GM19452 (cell line): Measurements from ENCODE around the gene THEMIS.
"Not testable (repeated sequence)": the region's sequence is repeated elsewhere in the genome, so short reads cannot be mapped to it uniquely, and the experiment has no call there.

Experiments
- ATAC-seq: cut with Tn5 transposase; IDR thresholded peaks from one replicate; pipeline ENCODE4 v1.9.1; 2021; ENCODE audit not compliant: unreplicated experiment

Gene THEMIS

DNA sequence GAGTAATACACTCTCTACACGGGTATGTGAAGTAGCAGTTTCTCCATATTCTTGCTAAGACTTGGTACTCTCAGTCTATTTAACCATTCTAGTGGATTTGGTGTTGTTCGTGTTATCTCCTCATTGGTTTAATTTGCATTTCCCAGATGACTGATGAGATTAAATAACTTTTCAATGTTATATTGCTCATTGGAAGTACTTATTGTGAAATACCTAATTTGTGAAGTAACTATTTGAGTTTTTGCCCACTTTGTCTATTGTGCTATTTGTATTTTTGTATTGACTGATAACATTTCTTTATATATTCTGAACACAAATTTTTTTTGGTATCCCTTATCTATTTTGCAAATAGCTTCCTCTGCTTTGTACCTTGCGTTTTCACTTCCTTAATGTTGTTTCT, 167.9 kb downstream of the THEMIS start:
- no peak for ATAC-seq

DNA sequence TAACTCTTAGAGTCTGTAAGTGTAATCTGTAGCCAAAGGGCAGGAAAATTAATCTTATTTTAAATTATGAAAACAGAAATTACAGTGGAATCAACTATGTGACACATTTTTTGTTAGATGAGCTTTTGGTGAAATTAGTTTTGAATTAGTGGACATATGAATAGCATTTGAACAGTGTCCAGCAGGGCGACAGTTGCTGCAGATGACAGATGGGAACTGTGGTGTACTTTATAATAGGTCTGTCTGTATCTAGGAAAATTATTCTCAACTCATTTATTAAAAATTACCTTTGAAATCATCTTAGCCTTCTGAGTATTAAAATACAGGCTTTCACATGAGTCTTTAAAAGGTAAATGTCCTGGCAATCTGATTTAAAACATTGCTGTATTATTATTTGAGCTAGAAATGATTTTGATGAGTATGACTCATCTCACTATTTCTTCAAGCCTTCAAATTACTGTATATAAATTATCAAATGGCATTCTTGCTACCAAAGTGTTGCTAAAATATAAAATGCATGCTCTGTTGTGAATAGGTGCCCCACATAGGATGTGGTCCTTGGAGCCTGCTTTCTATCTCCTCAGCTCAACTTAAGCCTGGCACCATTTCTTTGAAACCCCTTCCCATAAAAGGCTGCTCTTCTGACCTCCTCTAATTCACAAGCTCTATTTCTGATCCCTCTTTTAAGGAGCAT, 173.5 kb downstream of the THEMIS start:
- no peak for ATAC-seq

DNA sequence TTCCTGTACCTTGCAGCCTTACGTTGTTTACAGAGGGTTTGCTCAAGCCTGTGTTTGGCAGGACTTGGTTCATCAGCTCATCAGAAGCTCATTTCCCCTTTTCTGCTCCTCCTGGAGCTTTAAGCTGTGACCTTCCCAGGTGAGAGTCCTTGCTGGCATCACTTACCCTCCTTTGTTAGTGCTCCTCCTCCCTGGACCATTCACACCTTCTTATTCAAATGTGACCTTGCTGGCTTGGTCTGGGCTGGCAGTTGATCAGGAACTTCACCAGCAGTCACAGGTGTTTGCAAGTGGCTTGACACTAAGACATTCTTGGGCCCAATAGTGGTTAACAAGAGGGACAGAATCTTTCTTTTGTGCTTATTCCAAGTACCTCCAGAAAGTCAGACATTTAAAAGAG, 175.0 kb downstream of the THEMIS start:
- no peak for ATAC-seq

DNA sequence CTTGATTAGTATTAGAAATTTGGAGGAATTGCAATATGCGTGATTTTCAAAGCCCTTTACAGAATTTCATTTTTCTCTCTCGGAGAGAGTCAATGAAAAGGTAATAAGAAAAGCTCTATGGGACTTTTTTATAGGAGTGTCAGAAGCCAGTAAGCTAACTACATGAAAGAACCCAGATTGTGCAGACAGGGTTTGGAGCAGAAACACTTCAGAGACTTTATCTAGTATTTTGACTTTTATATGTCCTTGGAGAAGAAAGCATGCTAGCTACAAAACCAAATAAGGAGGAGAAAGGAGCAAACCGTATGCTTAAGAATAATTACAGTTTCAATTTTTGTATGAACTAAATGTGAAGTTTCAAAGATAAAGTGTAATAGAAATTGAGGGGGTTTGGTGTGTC, 182.2 kb downstream of the THEMIS start:
- ATAC-seq = no peak

DNA sequence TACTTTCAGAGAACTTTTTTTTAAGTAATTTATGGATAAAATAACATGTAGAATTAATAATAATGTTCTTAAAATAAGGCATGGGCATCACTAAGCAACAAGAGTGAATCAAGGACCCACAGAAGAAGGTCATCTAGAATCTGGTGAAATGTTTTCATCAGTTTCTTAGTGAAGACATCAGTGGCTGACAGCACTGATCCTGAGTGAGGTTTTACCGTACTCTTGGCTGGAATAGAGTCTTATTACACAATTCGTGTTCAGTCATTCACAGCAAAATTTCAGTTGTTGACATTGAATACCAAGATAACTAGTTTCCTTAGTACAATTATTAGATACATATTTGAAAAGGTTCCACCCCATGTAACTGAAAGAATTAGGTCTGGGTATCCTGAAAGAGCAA, 183.5 kb downstream of the THEMIS start:
- ATAC-seq = no peak

DNA sequence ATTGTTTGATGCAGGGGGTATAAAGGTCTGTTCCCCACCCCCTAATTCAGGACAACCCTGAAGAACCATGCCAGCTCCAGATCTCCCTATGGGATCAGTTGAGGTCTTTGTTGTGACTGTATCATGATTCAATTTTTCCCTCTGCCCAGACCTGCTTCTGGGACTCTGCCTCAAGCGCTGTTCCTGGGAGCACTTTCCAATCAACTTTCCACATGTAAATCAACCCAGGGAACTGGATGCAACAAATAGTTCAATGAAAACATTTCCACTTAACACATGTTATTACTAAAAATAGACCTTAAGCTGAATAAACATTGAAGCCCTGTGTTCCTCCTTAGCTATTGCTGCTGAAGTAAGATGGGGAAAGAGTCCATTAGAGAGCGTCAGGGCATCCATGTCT, 184.4 kb downstream of the THEMIS start:
- ATAC-seq = no peak

DNA sequence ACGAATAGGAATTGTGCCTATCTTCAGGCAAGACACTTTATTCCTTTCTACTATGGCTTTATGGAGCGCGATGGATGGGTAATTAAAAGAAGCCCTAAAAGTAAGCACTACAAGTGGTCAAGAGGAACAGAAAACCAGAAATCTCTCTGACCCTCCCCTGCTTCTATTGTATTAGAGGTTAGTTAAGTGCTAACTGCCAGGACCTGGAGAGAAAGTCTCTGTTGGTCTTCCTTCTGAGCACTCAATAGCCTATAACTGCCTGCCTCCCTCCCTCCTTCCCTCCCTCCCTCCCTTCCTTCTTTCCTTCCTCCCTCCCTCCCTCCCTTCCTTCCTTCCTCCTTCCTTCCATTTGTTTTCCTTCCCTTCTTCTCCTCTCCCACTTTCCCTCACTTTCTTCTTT, 190.2 kb downstream of the THEMIS start:
- ATAC-seq = no peak

DNA sequence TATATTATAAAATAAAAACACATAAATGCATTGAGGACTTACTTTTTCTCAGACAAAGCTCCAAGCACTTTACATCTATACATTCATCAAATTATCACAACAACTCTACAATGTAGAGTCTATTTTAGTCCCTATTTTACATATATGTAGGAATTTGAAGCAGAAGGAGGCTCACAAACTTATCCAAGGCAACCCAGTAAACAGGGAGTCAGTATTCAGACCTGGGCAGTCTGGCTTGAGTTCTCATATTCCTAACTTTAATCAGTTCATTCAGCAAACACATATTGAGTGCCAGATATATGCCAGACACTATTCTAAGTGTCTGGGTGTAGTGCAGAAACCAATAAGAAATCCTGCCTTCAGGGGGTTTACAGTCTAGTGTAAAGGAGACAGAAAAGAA, 194.6 kb downstream of the THEMIS start:
- ATAC-seq = no peak

DNA sequence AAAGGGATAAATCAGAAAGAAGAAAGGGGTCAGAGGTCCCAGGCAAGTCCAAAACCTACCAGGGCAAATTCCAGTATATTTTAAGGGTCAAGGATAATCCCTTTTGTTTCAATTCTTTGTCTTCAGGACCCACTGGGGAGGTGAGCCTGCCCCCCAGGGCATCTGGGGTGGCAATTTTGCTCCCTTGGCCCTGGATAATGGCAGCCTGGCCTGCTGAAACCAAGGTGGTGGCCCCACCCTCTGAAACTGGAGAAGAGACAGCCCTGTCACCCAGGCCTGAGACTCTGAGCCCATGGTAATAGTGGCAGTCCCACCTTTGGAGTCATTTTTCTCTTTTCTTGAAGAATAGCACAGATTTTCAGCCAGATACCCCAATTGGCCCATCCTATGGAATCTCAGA, 205.8 kb downstream of the THEMIS start:
- no peak for ATAC-seq

DNA sequence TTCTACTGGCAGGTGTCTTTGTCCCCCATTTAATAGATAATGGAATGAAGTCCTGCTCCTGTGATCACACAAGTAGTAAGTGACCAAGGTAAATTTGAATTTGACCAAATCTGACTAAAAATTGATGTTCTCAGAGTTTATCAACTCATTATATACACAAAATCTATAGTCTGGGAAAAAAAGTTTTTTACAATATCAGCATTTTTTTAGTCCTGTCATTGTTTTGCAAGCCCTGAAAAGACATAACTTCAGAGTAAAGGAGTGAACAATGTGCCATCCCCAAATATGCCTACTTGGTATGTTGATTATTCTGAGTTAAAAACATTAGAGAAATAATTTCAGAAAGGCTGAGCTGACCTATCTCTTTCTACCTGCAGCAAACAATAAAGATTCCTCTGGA, 209.7 kb downstream of the THEMIS start:
- ATAC-seq = no peak

DNA sequence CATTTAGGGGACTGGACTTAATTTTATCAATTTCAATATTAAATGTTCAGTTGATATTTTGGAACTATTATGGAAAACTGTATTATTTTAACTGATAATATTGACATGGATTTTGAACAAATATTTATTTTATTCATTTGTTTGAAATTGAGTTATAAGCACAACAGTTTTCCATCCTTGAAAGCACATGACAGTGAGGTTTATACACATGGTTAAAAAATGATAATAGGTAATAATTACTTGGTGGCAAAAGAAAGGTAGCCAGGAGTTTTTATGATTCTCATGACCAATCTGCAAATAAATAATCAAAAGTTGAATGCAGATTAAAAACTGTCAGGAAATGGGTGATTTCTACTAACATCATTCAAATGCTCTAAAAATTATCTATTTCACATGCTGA, 210.3 kb downstream of the THEMIS start:
- no peak for ATAC-seq

DNA sequence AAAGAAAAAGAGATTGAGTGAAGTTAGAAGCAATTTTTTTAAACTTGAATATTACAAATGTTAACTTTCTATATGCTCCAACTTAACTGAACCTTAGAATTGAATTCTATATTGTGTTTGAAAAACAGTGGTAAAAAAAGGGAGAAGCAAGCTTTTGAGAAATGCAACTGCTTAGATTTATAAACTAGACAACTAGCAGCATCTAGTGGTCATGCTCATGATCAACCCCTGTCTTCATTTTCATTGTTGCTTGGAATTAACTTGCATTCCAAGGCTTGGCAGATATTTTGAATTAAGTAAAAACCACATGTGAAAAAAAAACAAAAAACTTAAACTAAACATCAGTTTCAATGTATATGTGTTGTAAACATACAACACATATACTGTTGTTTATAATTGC, 210.8 kb downstream of the THEMIS start:
- no peak for ATAC-seq

DNA sequence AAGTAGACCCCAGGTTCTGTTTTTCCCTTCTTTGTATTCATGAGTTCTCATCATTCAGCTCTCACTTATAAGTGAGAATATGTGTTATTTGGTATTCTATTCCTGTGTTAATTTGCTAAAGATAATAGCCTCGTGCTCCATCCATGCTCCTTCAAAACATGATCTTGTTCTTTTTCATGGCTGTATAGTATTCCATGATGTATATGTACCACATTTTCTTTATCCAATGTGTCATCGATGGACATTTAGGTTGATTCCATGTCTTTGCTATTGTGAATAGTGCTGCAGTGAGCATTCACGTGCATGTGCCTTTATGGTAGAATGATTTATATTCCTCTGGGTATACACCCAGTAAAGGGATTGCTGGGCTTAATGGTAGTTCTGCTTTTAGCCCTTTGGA, 213.4 kb downstream of the THEMIS start:
- ATAC-seq = not testable (repeated sequence)

DNA sequence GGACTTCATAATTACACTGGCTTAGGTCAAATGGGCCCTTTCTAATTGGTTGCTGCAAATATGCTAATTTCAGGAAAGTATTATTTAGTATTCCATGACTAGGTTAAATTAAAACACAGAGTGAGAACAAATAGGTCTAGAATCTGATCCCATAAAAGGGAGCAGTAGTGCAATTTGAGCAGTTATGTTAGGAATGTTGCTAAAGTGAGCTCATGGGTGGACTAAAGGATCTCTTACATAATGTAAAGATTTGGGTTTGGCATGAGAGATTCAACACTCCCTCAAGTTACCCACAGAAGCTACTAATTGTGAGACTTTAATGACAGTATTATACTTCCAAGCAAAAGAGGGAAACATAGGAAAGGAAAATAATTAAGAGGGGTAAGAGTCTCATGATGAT, 214.8 kb downstream of the THEMIS start:
- no peak for ATAC-seq

DNA sequence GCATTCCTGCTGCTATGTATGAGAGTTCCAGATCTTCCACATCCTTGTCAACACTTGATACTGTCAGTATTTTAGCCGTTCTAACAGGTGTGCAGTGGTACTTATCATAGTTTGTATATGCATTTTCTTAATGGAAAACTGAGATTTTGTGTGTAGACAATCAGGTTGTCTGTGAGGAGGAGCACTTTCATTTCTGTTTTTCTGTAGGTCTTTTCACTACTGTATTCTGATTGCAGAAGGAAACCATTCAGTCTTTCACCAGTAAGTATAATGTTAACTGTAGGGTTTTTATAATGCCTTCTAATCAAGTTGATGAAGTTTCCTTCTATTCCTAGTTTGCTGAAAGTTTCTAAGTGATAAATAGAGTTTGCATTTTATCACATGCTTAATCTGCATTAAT, 216.4 kb downstream of the THEMIS start:
- no peak for ATAC-seq
